Measurements from ENCODE around the gene PET100. TPM values are rescaled to one million over a fixed set of nuclear protein-coding genes. Genes with fewer than 3 reads are reported as not detected.
"Not testable (repeated sequence)": the region's sequence is repeated elsewhere in the genome, so short reads cannot be mapped to it uniquely, and the experiment has no call there.

The PET100 gene
- total RNA-seq, 1 experiment from 2014 or later = 20.6 TPM

DNA sequence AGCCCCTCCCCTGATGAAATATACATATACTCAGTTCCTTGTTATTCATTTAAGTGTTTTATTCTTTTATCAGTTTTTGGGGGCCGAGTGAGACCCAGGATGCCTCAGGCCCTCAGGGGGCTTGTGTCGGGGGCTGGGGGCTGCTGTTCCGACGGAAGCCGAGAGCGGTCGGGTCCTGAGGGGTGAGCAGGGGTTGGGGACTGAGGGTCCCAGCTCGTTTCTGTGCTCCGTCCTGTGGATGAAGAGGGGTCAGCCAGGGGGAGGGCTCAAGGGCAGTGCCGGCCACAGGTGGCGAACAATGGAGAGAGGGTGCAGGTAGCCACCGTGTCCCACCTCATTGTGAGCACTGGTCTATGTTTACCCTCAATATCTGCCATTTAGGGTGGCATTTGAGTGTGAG lies 2.0 kb downstream of the PET100 start:
- DNase-seq (ENCODE audit: extremely low read depth, low read depth) = no peak

DNA sequence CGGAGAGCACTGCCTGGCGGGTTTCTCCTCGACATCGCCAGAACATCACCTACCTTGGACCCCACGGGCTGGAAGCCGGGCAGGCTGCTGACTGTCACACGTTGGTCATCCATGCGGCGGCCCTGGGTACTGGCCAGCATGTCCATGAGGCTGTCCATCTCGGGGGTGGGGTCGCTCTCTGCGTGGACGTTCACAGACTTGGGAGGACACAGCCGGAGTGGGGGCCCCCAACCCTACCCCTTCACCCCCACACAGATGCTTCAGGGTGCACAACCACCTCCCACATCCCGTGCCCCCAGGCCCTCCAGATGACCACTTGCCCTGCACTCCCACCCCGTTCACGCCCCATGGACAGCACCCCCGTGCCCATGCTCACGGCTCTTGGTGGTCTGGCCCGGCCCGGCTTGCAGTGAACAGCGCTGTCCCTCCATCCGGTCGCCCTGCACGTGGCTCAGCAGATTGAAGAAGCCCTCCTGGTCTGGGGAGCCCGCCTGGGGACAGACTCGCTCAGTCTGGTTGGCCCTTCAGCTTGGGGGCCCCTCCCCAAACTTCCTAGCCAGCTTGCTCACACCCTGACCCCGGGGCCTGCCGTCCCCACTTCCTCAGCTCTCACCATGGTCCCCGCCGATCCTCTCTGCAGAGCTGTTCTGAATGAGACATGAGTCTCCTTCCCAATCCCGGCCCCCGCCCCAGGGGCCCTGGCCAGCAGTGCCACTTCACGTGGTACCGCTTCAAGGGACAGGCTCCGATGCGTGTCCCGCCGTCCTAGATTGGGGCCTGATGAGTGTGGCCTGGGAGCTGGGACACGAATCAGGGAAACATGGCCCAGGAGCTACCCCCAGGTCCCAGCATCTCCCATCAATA lies 3.0 kb downstream of the PET100 start:
- DNase-seq (ENCODE audit: extremely low read depth, low read depth) = no peak

DNA sequence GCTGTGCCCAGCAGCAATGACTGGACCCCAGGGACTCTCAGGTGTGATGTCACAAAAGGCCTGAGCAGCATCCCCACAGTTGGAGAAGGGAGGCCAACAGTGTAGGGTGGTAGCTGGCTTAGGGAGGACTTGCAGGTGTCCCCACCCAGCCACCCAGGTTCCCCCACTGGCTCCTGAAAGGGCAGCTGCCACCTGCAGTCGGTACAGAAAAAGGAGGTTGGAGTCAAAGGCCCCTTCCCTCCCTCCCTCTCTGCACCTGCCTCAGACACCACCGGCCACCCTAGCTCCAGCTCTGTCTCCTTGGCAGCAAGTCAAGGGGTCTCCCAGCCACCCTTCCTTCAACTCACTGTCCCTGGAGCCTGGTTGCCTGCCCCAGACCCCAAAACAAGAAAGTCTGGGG lies 4.1 kb downstream of the PET100 start, which contains the start of gene PCP2:
Gene PCP2, minus strand, starts transcription at position 22 of the 400 bp plus-strand sequence. CDS start 262 bp downstream, outside the sequence.
- no peak for DNase-seq (ENCODE audit: extremely low read depth, low read depth)

DNA sequence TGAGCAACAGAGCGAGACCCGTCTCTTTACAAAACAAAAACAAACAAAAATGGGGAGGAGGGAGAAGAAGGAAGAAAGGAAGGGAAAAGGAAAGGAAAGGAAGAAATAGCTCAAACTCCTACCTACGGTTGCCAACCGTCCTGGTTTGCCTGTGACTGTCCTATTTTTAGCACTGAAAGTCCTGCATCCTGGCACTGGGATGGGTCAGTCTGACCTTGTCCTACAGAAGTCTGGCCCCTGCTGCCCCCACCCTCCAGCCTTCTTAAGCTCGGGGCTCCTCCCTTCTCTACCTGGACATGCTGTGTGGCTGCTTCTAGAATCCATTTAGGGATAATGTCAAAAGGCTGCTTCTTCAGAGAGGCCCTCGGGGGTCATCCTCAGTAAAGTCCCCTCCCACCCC lies 6.1 kb downstream of the PET100 start:
- no peak for DNase-seq (ENCODE audit: extremely low read depth, low read depth)

DNA sequence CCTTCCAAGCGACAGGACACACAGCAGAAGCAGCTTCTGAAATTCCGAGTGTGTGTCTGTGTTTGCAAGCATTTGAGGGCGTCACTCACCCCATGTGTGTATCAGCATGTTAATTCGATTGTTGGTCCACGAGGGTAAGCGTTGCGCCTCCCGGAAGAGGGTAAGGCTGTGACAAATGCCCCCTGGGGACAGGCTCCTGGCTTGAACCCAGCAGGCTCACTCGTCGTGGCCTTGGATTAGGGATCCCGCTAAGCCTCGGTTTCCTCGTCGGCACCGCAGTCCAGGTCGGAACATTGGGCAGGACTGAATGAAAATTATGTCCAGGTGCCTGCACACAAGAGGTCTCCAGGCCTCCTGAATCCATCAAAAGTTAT lies 6.7 kb downstream of the PET100 start:
- DNase-seq (ENCODE audit: extremely low read depth, low read depth) = no peak

DNA sequence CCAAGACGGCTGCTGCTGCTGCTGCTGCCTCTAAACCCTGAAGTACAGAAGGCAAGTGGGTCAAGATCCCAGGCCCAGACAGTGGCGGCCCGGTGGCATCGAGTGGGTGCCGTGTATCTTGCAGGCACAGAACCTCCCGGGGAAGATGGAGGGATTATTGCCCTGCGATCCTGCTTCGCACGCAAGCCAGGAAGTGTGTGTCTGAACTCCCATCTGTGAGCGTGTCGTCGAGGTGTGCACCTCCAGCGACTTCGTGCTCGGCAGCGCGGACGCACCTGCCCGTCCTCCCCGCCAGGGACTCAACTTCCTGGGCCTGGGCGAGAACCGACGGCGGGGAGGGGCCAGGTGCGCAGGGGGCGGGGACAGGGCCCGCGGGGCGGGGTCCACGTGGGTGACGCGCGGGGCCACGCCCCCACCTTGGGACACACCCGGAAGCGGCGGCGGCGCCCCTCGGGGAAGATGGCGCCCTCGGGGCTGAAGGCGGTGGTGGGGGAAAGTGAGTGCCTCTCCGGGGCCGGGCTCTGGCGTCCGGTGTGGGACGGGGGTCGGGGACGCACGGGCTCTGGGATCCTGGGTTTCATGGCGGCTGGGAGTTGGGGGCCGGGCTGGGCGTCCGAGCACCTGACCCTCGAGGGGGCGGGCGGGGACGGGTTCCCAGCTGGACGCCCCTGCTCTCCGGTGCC lies 7.2 kb downstream of the PET100 start, which contains the start of gene STXBP2:
Gene STXBP2, plus strand, starts transcription at position 420 of the 683 bp plus-strand sequence. Its CDS starts 40 bp downstream, at position 460.
- DNase-seq (ENCODE audit: extremely low read depth, low read depth) = peak; percentile 42

DNA sequence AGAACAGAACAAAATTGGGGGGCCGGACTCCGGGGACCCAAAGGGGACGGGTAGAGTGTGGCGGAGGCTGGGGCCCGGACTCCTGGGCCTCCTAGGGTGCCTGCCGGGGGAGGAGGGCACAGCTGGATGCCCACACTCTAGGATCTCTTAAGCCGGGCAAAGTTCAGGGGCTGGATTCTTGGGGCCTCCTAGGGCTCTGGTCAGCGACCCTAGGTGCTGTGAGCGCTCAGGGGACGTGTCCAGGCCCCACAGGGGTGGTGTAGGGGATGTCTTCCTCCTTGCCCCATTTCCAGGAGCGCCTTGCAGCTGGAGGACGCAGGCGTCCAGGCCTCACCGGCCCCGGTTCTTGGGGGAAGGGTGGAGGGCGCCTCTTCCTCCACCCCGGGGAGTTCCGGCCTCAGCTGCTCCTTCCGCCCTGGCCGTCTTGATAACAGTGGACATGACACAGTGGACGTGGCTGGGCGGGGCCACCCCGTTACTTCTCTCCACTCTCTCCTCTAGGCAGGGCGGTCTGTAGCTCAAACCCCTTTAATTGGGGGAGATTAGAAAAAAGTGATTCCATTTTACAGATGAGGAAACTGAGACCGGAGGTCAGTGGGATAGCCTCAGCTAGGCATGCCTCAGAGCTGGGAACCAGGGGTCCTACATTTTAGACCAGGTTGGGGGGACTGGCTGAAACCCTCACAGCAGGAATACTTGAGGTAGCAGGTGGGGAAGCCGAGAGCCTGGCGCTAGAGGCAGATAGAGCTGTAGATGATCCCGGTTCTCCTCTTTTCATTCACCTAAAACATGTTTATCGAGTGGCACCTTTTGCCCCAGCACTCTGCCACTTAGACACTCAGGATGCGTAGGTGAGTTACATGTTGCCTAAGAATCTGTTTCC lies 8.0 kb downstream of the PET100 start:
- DNase-seq (ENCODE audit: extremely low read depth, low read depth) = no peak

DNA sequence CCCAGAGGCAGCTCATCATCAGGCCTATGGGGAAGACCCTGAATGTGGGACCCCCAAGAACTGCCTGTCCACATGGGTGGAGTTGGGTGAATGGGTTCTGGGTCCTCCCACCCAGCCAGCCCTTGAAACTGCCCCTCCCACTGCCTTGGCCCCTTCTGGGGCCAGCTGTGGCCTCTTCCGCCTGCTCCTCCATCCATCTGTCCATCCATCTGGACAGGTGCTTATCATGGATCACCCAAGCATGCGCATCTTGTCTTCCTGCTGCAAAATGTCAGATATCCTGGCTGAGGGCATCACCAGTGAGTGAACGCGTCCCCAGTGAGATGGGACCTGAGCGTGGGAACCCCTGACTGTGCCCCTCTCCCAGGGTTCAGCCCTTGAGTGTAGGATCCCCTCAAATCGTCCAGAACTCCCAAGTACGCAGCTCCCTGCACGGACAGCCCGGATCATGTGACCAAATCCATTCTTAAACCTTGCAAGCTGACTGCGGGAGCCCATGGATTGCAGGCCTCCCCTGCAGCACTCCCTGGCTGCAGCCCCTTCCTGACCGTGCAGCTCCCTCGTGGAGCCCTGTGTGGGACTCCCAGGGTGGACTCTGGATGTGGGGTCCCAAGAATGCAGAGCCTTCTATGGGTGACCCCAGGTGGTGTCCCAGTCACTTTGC lies 9.3 kb downstream of the PET100 start:
- DNase-seq (ENCODE audit: extremely low read depth, low read depth) = no peak

DNA sequence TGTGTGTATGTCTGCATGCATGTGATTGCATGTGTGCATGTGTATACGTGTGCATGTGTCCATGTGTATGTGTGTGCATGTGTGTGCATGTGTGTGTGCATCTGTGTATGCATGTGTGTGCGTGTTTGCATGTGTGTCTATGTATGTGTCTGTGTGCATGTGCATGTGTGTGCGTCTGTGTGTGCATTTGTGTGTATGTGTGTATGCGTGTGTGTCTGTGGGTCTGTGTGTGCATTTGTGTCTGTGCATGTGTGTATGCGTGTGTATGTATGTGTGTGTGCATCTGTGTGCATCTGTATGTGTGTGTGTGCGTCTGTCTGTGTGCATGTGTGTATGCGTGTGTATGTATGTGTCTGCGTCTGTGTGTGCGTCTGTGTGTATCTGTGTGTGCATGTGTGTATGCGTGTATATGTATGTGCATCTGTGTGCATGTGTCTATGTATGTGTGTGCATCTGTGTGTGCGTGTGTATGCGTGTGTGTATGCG lies 10.3 kb downstream of the PET100 start:
- no peak for DNase-seq (ENCODE audit: extremely low read depth, low read depth)

DNA sequence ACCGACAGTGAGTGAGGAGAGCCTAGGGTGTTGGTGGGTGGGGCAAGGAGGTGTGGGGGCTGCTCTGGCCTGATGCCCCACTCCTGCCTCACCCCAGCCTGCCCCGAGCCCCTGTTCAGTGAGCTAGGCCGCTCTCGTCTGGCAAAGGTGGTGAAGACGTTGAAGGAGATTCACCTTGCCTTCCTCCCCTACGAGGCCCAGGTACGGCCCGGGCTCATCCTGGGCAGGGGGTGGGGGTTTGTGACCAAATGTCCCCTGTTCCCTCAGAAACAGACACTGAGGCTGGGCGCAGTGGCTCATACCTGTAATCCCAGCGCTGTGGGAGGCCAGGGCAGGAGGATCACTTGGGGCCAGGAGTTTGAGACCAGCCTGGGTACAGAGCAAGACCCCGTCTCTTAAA lies 11.2 kb downstream of the PET100 start:
- no peak for DNase-seq (ENCODE audit: extremely low read depth, low read depth)

DNA sequence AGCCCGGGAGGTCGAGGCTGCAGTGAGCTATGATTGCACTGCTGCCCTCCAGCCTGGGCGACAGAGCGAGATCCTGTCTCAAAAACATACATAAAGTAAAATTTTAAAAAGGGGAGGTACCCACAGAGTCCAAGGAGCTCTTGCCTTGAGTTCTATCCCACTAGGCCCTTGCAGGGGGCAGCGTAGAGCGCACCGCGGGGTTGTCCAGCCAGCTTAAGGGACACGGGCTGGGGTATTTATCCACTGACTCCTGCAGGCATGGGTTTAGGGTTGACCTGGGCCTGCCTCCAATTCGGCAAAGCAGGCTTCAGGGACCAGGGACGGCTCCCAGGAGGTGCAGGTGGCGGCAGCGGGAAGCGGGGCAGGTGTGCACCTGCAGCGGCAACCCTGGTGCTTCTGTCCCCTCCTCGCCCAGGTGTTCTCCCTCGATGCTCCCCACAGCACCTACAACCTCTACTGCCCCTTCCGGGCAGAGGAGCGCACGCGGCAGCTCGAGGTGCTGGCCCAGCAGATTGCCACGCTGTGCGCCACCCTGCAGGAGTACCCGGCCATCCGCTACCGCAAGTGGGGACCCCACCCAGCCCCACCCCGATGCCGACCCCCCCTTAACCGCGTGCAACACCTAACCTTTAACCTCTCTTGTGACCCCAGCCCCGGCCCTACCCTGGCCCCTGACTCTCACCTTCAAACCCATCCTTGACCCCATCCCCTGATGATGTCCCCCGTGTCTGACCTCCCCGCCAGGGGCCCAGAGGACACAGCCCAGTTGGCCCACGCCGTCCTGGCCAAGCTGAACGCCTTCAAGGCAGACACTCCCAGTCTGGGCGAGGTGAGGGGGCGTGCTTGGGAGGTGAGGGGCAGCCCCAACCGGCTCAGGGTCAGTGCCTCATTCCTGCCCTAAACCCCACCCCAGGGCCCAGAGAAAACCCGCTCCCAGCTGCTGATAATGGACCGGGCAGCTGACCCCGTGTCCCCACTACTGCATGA lies 12.0 kb downstream of the PET100 start:
- DNase-seq (ENCODE audit: extremely low read depth, low read depth) = no peak

DNA sequence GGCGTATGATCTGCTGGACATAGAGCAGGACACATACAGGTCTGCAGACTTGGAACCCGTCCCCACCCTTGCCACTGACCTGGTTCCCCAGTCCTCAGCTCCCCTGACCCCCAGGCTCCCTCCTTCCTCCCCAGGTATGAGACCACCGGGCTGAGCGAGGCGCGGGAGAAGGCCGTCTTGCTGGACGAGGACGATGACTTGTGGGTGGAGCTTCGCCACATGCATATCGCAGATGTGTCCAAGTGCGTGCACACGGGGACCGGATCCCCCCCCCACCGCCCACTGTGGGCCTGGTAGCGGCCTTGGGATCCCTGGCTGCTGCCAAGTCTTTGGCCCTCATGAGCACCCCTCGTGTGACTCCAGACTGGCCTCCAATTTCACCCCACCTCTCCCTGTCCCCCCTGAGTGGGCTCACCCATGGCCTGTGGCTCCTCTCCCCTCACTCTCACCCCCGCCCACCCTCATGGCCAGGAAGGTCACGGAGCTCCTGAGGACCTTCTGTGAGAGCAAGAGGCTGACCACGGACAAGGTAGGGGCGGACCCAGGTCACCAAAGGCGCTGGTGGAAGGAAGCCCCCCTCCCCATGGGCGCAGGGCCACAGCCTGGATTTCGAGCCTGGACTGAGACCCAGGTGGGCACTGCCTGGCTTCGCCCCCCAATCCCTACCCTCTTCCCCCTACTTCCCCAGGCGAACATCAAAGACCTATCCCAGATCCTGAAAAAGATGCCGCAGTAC lies 12.9 kb downstream of the PET100 start:
- no peak for DNase-seq (ENCODE audit: extremely low read depth, low read depth)

DNA sequence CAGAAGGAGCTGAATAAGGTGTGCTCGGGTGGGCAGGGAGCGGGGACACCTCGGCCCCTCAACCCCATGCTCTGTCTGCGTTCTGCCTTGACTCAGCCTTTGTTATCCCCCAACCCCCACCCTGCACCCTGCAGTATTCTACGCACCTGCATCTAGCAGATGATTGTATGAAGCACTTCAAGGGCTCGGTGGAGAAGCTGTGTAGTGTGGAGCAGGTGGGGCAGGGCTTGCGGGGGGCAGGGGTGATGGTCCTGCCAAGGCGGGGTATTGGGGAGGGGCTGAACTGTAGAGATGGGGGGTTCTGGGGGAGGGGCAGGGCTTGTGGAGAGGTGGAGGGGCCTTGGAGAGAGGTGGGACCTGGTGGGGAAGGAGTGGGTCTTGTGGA lies 13.4 kb downstream of the PET100 start:
- no peak for DNase-seq (ENCODE audit: extremely low read depth, low read depth)

DNA sequence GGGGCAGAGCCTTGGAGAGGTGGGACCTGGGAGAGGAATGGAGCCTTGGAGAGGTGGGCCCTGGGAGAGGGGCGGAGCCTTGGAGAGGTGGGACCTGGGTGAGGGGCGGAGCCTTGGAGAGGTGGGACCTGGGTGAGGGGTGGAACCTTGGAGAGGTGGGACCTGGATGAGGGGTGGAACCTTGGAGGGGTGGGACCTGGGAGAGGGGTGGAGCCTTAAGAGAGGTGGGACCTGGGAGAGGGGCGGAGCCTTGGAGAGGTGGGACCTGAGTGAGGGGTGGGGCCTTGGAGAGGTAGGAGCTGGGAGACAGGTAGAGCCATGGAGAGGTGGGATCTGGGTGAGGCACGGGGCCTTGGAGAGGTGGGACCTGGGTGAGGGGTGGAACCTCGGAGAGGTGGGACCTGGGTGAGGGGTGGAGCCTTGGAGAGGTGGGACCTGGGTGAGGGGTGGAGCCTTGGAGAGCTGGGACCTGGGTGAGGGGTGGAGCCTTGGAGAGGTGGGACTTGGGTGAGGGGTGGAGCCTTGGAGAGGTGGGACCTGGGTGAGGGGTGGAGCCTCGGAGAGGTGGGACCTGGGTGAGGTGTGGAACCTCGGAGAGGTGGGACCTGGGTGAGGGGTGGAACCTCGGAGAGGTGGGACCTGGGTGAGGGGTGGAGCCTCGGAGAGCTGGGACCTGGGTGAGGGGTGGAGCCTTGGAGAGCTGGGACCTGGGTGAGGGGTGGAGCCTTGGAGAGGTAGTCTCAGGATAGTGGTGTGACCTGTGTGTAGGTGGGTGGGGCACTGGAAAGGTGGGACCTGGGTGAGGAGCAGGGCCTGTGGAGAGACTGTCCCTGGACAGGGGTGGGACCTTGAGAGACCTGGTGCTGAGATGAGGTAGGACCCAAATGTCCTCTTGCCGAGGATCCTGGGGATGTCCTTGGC lies 14.3 kb downstream of the PET100 start:
- not testable (repeated sequence) for DNase-seq (ENCODE audit: extremely low read depth, low read depth)

DNA sequence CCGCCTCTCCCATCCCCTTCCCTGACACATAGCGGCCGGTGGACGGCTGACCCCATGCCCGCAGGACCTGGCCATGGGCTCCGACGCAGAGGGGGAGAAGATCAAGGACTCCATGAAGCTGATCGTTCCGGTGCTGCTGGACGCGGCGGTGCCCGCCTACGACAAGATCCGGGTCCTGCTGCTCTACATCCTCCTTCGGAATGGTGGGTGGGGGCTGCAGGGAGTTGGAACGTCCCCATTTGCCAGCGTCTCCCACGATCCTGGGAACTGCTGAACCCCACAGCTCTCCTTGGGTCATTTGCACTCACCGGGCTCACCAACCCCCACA lies 14.9 kb downstream of the PET100 start:
- DNase-seq (ENCODE audit: extremely low read depth, low read depth) = no peak

DNA sequence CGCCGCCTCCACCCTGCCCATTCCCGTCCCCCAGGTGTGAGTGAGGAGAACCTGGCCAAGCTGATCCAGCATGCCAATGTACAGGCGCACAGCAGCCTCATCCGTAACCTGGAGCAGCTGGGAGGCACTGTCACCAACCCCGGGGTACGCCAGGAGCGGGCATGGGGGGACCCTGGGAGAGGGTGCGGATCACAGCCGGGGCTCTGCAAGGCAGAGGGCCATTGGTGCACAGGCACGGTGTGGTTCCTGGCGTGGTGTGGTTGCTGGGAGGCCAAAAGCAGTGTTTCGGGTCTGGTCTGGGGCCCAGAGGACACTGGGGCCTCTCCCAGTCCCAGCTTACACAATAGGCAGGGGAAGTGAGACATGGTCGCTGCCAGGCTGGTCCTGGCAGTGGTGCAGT lies 15.6 kb downstream of the PET100 start:
- DNase-seq (ENCODE audit: extremely low read depth, low read depth) = no peak

DNA sequence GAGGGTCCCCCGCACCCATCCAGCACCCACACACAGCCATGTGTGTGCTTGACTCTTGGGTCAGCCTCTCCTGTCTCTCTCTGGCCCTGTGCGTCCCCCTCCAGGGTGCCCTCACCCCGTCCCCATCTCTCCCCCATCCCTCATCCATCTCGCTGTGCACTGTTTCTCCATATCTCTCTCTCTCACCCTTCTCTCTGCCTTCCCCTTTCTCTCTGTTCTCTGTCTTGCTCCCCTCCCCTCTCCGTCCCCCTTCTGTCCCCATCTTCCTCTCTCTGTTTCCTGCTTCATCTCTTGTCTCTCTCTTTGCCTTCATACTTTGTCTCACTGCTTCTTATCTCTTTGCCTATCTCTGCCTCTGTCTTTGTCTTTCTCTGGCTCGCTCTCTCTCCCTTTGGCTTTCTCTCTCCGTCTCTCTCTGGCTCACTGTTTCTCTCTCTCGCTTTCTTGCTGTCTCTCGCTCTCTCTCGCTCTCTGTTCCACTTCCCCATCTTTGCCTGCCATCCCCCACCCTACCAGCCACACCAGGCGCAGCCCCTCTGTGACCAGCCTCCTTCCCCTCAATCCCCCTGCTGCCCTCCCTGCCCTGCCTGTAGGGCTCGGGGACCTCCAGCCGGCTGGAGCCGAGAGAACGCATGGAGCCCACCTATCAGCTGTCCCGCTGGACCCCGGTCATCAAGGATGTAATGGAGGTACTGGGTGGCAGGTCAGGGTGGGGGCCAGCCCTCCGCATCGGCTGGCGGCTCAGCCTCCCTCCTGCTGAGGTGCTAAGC lies 16.2 kb downstream of the PET100 start:
- DNase-seq (ENCODE audit: extremely low read depth, low read depth) = no peak

Data from NCI-H460 (cell line).